ENCODE data around the gene ABHD14A.

- TF ChIP-seq CTCF (IDR thresholded peaks at IDR 0.05) (no peak), POLR2A (IDR thresholded peaks at IDR 0.05) (no peak)
Observed at GRCh38 chr3:51938780-51939425, 36.0 kb upstream of the ABHD14A start.

Data from lower leg skin (tissue), 3 donors.